Measurements from ENCODE around the gene TRIM2.

- TF ChIP-seq POLR2A (IDR thresholded peaks at IDR 0.05) (no peak), CTCF (IDR thresholded peaks at IDR 0.05) (no peak)
These were observed 34.1 kb downstream of the TRIM2 start for GRCh38 chr4:153238135-153238919.

Measured in thyroid gland (tissue), 4 donors.